GM21367 (cell line): ENCODE results near the gene KIRREL3.

Experiments
- ATAC-seq: cut with Tn5 transposase; IDR thresholded peaks from one replicate; pipeline ENCODE4 v1.9.1; 2021; ENCODE audit not compliant: unreplicated experiment

The KIRREL3 gene

GRCh38 chr11:126477535-126478305 lies 522.9 kb downstream of the KIRREL3 start:
- ATAC-seq = peak; percentile 46

- ATAC-seq = no peak
These were observed 523.6 kb downstream of the KIRREL3 start for GRCh38 chr11:126476977-126477376.

GRCh38 chr11:126476266-126476924 lies 524.2 kb downstream of the KIRREL3 start:
- ATAC-seq = no peak

- no peak for ATAC-seq
These were observed 525.3 kb downstream of the KIRREL3 start for GRCh38 chr11:126475014-126475991.

- no peak for ATAC-seq
These were observed 526.4 kb downstream of the KIRREL3 start for GRCh38 chr11:126474220-126474619.

GRCh38 chr11:126473269-126473668 lies 527.3 kb downstream of the KIRREL3 start:
- no peak for ATAC-seq

GRCh38 chr11:126469311-126469710 lies 531.3 kb downstream of the KIRREL3 start:
- ATAC-seq = no peak

GRCh38 chr11:126468102-126468521 lies 532.5 kb downstream of the KIRREL3 start:
- ATAC-seq = no peak

GRCh38 chr11:126467471-126467870 lies 533.1 kb downstream of the KIRREL3 start:
- ATAC-seq = no peak

- no peak for ATAC-seq
These were observed 533.6 kb downstream of the KIRREL3 start for GRCh38 chr11:126467046-126467370.

- no peak for ATAC-seq
These were observed 534.1 kb downstream of the KIRREL3 start for GRCh38 chr11:126466236-126467045.

- peak; percentile 76 for ATAC-seq
These were observed 534.9 kb downstream of the KIRREL3 start for GRCh38 chr11:126465573-126466188.

GRCh38 chr11:126464796-126465195 lies 535.8 kb downstream of the KIRREL3 start:
- no peak for ATAC-seq

GRCh38 chr11:126462422-126462821 lies 538.1 kb downstream of the KIRREL3 start:
- no peak for ATAC-seq

- ATAC-seq = no peak
These were observed 538.6 kb downstream of the KIRREL3 start for GRCh38 chr11:126461996-126462395.

- no peak for ATAC-seq
These were observed 539.5 kb downstream of the KIRREL3 start for GRCh38 chr11:126461096-126461440.

GRCh38 chr11:126460417-126461095 lies 540.0 kb downstream of the KIRREL3 start:
- ATAC-seq = no peak

GRCh38 chr11:126459691-126460281 lies 540.8 kb downstream of the KIRREL3 start:
- ATAC-seq = no peak

GRCh38 chr11:126457817-126458216 lies 542.8 kb downstream of the KIRREL3 start:
- ATAC-seq = no peak
